A673 (cell line): ENCODE results near the gene LRP11.

Experiments used
- CTCF ChIP-seq: fragments of 300-800, 200-600 bp; sonication (generic); conservative IDR thresholded peaks from 2 replicates; pipeline ENCODE4 v1.5.1; 2017; ENCODE audit warnings: low read depth, mild to moderate bottlenecking, antibody characterized with exemption, low read length, moderate library complexity, mixed read lengths
- EZH2 ChIP-seq: fragments of 200-600 bp; sonication (generic); IDR thresholded peaks from 2 replicates; pipeline ENCODE4 v1.6.1; 2017; ENCODE audit warnings: borderline replicate concordance, low read depth, mild to moderate bottlenecking, mixed read lengths, antibody characterized with exemption, low read length; ENCODE audit not compliant: poor library complexity, severe bottlenecking

- TF ChIP-seq CTCF (no peak), EZH2 (no peak)
Observed at GRCh38 chr6:149813351-149813750, 50.8 kb downstream of the LRP11 start.
